GM12873 (cell line): ENCODE results near the gene CTAGE8.
"Not testable (repeated sequence)": the region's sequence is repeated elsewhere in the genome, so short reads cannot be mapped to it uniquely, and the experiment has no call there.

Experiments used
- TF ChIP-seq, protein P1 (sequence below): IDR thresholded peaks from 2 replicates; pipeline ENCODE4 v1.5.1; 2012; ENCODE audit warnings: low read depth, mild to moderate bottlenecking, moderate library complexity, low read length, control low read depth; ENCODE audit not compliant: insufficient read depth; ENCODE audit errors: missing control alignments

CTAGE8 gene

DNA sequence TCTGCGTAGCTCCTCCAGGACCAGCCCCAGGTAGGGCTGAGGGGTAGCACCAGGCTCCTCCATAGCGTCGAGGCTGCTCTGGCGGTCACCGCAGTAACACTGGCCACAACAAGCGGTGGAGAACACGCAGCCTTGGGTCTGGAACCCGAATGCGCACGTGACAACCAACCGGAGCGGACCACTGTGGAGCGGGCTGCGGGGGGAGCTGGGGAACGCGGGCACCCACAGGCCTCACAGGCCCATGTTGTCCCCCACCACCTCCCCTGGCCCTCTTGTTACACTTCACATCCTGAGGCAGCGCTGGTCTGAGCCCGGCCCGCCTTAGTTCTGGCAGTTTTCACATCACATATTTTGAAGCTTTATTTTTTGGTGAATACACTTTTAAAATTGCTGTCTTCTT, at the start of gene CTAGE8:
TSS of gene CTAGE8 (minus strand) at position 101 of the 400 bp plus-strand sequence. CDS start at position 63, 38 bp downstream.
- TF ChIP-seq, protein P1, sequence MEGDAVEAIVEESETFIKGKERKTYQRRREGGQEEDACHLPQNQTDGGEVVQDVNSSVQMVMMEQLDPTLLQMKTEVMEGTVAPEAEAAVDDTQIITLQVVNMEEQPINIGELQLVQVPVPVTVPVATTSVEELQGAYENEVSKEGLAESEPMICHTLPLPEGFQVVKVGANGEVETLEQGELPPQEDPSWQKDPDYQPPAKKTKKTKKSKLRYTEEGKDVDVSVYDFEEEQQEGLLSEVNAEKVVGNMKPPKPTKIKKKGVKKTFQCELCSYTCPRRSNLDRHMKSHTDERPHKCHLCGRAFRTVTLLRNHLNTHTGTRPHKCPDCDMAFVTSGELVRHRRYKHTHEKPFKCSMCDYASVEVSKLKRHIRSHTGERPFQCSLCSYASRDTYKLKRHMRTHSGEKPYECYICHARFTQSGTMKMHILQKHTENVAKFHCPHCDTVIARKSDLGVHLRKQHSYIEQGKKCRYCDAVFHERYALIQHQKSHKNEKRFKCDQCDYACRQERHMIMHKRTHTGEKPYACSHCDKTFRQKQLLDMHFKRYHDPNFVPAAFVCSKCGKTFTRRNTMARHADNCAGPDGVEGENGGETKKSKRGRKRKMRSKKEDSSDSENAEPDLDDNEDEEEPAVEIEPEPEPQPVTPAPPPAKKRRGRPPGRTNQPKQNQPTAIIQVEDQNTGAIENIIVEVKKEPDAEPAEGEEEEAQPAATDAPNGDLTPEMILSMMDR = not testable (repeated sequence)

GRCh38 chr7:144311872-144312469, 42.9 kb upstream of the CTAGE8 start, which contains the start of gene OR2A1:
OR2A1 (plus strand) TSS chr7:144312419; CDS start chr7:144318125, 5,706 bp downstream.
- TF ChIP-seq, protein P1 = not testable (repeated sequence)

DNA sequence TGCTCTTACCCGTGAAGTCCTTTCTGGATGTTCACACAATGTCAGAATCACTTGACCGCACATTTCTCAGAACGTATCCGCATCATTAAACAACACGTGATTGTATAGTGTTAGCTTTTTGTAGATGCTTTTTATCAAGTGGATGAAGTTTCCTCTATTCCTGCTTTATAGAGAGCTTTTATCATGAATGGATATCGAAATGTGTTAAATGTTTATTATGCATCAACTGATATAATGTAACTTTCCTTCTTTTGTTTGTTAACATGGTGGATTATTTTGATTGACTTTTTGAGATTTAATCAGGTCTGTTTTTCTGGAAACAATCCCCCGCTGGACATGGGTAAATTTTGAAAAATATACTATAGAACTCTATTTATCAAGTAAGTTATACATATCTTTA, 4.4 kb downstream of the CTAGE8 start, which contains the start of gene OR2A7:
TSS of gene OR2A7 (minus strand) at position 101 of the 400 bp plus-strand sequence. CDS start 5,164 bp downstream, outside the sequence.
- TF ChIP-seq, protein P1 = not testable (repeated sequence)

DNA sequence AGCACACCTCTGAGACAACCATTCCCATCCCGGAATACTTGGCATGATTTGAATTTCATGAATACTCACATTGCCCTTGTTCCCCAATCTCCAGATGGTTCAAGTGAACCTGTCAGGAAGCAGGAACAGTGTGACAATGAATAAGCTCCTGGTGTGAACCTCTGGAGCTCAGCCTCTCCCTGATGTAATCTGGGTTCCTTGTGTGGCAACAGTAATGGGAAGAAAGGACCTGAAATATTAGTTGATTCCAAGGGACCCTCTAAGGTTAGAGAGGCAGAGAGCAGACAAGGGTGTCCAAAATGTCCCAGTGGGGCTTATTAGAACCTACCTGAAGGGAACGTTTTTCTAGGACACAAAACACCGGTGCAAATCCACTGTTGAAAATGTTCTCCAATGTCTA, 13.0 kb downstream of the CTAGE8 start:
- TF ChIP-seq, protein P1 = no peak

DNA sequence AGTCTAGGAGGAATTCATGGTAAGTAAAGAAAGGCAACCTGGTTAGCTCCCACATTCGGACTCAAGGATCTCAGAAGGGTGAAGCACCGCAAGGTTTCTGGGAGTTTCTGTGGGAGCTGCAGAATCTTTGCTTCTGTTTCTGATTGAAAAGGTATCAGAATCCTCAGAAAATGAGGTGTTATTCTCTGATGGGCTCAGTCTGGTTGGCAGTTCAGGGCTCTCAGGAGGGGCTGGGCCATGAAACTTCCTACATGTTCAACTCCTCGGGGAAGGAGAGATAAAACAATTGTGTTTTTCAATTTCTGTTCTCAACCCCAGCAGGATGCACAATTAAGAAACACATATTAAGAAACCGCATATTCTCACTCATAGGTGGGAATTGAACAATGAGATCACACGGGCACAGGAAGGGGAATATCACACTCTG, 13.6 kb downstream of the CTAGE8 start:
- TF ChIP-seq, protein P1 = no peak

GRCh38 chr7:144239365-144239764, 29.7 kb downstream of the CTAGE8 start, which contains the start of gene OR2A42:
OR2A42 (minus strand) TSS chr7:144239605; CDS start chr7:144232843, 6,762 bp downstream.
- TF ChIP-seq, protein P1 = not testable (repeated sequence)
